Ovary (tissue), 9 donors: ENCODE measurements around the gene PDE6H. TPM values are rescaled to one million over a fixed set of nuclear protein-coding genes. Genes with fewer than 3 reads are reported as not detected.

Experiments used
- DNase-seq, 5 donors: peaks; one replicate each; pipeline ENCODE4 v3.0.0-alpha.2; 2019 to 2020
- H3K27ac ChIP-seq, 2 donors: fragments of 200-600 bp; one replicate each; pipeline versions ENCODE4 v1.5.1 to v1.8.0; 2019 to 2022
- H3K27me3 ChIP-seq: fragments of 200-600 bp; one replicate; pipeline ENCODE4 v1.8.0; 2022
- H3K36me3 ChIP-seq: fragments of 200-600 bp; sonication (generic); one replicate; pipeline ENCODE4 v1.5.1; 2019
- H3K4me1 ChIP-seq: one replicate; pipeline ENCODE4 v1.8.1; 2013; ENCODE audit warnings: mild to moderate bottlenecking, moderate library complexity; ENCODE audit not compliant: insufficient read depth
- H3K4me3 ChIP-seq: fragments of 200-600 bp; sonication (generic); one replicate; pipeline ENCODE4 v1.5.1; 2017
- H3K9me3 ChIP-seq, 2 donors: fragments of 200-600 bp in 1 of 2; sonication (generic) in 1 of 2; one replicate each; pipeline versions ENCODE4 v1.5.1 to v1.8.1; 2013 to 2019; ENCODE audit warnings: mild to moderate bottlenecking in 1 of 2, moderate library complexity in 1 of 2
- EP300 ChIP-seq: sonication (generic); formaldehyde crosslinking; IDR thresholded peaks from one replicate; pipeline ENCODE4 v1.6.1; 2017; ENCODE audit warnings: antibody characterized with exemption
- POLR2A ChIP-seq: fragments of 450-650 bp; IDR thresholded peaks from one replicate; pipeline ENCODE4 v1.6.1; 2017; ENCODE audit warnings: antibody characterized with exemption, mild to moderate bottlenecking, moderate library complexity
- WGBS, 3 donors: extraction: QIAGEN DNeasy Blood & Tissue Kit in 1 of 3; methylation state at CpG; one replicate each; pipeline versions ENCODE4 v1.1.5 to v1.1.7; 2013 to 2017; 5-methylcytosine and 5-hydroxymethylcytosine counted together
- intact Hi-C, 4 donors: fragments of 100-400 bp; cut with DNase I; formaldehyde crosslinking; loops; one replicate each; pipeline versions ENCODE4 v1.11.0 to v1.15.1; 2022 to 2023
- polyA plus RNA-seq, 2 donors: library from polyadenylated mRNA; stranded (reverse); fragments of 200-250 nt in 1 of 2; fragments of 350-450 nt in 1 of 2; fragmentation: Illumina TruSeq in 1 of 2; extraction: RNeasy Lipid Tissue Mini Kit (QIAGEN cat#74804) in 1 of 2; gene quantifications; one replicate each; pipeline ENCODE4 v1.2.3, GENCODE V29; 2013 to 2014
- total RNA-seq, 7 donors: library from RNA; depleted of rRNA in 2 of 7; stranded (reverse); fragments of >200 nt in 2 of 7; fragmentation: NEBNext Ultra II Directional in 3 of 7; extraction: Animal tissue kit (Norgen Biotek cat#: 25700) in 3 of 7; gene quantifications; one replicate each; pipeline versions ENCODE4 v1.1.0 to v1.2.4, GENCODE V29; 2016 to 2023
- TF ChIP-seq, protein P1 (sequence below), 3 donors: fragments of 450-650 bp in 2 of 3; fragments of 200-600 bp in 1 of 3; IDR thresholded peaks; one replicate each; pipeline versions ENCODE4 v1.5.1 to v1.8.0; 2016 to 2022; ENCODE audit warnings: antibody characterized with exemption in 3 of 3, mild to moderate bottlenecking in 1 of 3
- donor health status: DM: no; HTN: no; CAD: no; lungs with moderate emphysema.
- donor health status: DM: no; HTN: no; CAD: no.
- donor health status: Bipolar disorder and iron deficiency.
- donor health status: DM: yes; HTN: yes; CAD: no.
- donor health status: DM: no; HTN: no; CAD: no.
- donor health status: DM: yes; HTN: yes; CAD: no.

Gene PDE6H
- total and polyA plus RNA-seq, 9 donors = not detected

DNA sequence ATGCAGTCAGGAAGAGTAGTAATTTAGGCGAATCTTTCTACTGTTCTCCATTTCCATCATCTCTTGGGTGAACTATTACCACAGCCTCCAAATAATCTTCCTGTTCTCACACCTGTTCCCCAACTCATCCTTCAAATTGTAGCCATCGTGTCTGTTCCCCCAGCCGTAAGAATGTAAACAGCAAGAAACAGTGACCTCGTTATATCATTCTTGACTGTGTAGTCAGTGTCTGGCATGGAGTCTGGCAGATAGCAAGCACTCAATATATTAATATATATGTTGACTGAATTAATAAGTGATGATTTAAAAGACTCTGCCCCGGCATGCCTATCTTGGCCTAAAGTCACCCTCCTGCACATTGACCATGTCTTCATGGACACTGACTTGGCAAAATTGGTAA, 20.3 kb downstream of the PDE6H start:
- no peaks in the 10 kb centered on the region for H3K4me1 ChIP-seq
- no peak overlapping the region for H3K4me3 ChIP-seq
- no peaks in the 10 kb centered on the region for H3K9me3 ChIP-seq
- no peak for DNase-seq
- H3K36me3 ChIP-seq = no peaks in the 10 kb centered on the region
- intact Hi-C loops = loop anchor here in 1 of 4 donors (5.0 kb wide), 1 partner anchor 151 kb away; the partner anchor contains the start of gene ART4
- 70 to 76% (median 70%) methylated on average over 5 of the region's 5 CpGs for WGBS, 3 donors
- no peaks in the 10 kb centered on the region for H3K27me3 ChIP-seq
- no peak overlapping the region for H3K27ac ChIP-seq
- TF ChIP-seq, protein P1, sequence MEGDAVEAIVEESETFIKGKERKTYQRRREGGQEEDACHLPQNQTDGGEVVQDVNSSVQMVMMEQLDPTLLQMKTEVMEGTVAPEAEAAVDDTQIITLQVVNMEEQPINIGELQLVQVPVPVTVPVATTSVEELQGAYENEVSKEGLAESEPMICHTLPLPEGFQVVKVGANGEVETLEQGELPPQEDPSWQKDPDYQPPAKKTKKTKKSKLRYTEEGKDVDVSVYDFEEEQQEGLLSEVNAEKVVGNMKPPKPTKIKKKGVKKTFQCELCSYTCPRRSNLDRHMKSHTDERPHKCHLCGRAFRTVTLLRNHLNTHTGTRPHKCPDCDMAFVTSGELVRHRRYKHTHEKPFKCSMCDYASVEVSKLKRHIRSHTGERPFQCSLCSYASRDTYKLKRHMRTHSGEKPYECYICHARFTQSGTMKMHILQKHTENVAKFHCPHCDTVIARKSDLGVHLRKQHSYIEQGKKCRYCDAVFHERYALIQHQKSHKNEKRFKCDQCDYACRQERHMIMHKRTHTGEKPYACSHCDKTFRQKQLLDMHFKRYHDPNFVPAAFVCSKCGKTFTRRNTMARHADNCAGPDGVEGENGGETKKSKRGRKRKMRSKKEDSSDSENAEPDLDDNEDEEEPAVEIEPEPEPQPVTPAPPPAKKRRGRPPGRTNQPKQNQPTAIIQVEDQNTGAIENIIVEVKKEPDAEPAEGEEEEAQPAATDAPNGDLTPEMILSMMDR (IDR thresholded peaks at IDR 0.05) = no peak
- TF ChIP-seq POLR2A (no peak), EP300 (no peak)

DNA sequence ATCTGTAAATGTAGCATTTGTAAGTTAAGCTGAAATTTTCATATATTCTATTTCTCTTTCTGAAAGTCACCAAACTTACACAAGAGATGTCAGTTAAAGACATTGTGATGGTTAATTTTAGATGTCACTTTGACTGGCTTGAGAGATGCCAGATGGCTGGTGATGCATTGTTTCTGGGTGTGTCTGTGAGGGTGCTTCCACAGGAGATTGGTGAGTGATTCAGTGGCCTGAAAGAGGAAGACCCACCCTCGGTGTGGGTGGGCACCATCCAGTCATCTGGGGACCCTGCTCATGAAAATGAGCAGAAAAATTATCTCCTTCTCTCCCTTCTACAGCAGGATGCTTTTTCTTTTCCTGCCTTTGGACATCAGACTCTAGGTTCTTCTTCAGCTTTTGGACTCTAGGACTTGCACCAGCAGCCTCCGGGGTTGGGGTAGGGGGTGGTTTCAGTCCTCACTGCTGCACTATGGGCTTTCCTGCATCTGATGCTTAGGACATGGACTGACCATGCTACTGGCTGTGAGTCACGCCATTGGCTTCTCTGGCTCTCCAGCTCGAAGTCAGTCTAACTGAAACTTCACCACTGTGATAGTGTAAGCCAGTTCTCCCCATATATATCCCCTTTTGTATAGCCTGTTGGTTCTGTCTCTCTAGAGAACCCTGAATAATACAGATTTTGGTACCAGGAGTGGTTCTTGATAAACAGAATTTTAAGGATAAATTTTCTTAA, 20.9 kb downstream of the PDE6H start:
- WGBS, 3 donors = 73 to 83% (median 80%) methylated on average over 4 of the region's 4 CpGs
- Histone ChIP-seq H3K36me3 (no peaks in the 10 kb centered on the region), H3K4me1 (peaks cover under 1% of the 10 kb centered on the region), H3K9me3 (no peaks in the 10 kb centered on the region), H3K27ac (no peak overlapping the region), H3K4me3 (no peak overlapping the region), H3K27me3 (no peaks in the 10 kb centered on the region)
- TF ChIP-seq POLR2A (no peak), EP300 (no peak)
- TF ChIP-seq, protein P1 (IDR thresholded peaks at IDR 0.05) = no peak
- no peak for DNase-seq
- intact Hi-C loops = loop anchor here in 2 of 4 donors (2.0 to 5.0 kb wide), 2 partner anchors 147 to 151 kb away; partner anchors contain the start of gene ART4 (in 1 of the 2)

DNA sequence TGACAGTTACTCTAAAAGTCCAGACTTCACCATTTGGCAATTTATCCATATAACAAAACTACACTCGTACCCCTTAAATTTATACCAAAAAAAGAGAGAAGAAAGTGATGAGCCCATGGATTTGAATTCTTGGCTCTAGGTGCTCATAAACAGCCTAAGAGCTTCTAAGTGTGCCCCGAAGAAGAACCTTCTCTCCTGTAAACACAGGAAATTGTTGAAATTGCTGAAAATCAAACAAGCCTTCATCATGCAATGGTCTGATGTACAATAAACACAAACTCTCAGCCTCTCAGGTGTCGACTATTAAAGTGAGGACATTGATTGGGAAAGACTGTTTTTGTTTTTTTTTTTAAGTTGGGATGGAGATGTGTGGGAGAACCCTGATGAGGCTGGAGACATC, 21.8 kb downstream of the PDE6H start:
- H3K4me3 ChIP-seq = no peak overlapping the region
- H3K27ac ChIP-seq = no peak overlapping the region
- intact Hi-C loops = loop anchor here (2.0 to 5.0 kb wide), 4 partner anchors 147 to 228 kb away; partner anchors contain the start of genes ART4 (in 1 of the 4) and RERG (in 1 of the 4)

DNA sequence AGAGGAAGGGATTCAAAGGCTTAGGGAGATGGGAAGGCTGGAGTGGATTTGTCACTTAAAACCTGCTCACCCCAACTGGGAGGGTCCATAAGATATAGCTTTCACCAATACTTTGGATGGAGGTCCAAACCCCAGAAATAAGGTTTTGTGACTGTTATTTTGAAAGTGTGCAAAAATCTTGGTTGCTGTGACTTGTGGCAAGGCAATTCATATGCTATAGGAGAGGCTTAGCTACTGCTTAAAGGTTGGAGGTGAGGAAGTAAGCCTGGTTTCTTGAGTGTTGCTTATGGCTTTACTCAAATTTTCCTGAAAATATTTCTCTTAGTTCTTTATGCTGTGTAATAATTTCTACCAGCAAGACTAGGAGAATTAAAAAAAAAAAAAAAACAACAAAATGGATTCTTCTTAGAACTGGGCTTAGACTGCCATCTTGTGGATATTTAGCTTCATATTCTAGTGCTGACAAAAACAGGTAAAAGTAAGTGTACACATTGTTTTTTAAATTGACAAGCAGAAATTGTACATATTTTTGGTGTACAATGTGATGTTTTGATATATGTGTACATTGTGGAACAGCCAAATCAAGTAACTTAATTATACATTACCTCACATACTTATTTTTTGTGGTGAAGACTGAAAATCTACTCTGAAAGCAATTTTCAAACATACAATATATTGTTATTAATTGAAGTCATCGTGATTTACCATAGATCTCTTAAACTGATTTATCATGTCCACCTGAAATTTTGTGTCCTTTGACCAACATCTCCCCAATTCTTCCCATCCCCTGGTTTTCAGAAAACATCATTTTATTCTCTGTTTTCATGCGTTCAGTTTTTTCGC, 23.0 kb downstream of the PDE6H start:
- Histone ChIP-seq H3K36me3 (no peaks in the 10 kb centered on the region), H3K4me3 (no peak overlapping the region), H3K4me1 (peaks cover 1% of the 10 kb centered on the region), H3K9me3 (no peaks in the 10 kb centered on the region), H3K27me3 (no peaks in the 10 kb centered on the region), H3K27ac (no peak overlapping the region)
- no peak for TF ChIP-seq POLR2A
- TF ChIP-seq, protein P1 (IDR thresholded peaks at IDR 0.05) = peak in 1 of 3 donors; percentile 36
- DNase-seq = no peak
- intact Hi-C loops = loop anchor here in 3 of 4 donors (2.0 to 5.0 kb wide), 3 partner anchors 149 to 226 kb away; partner anchors contain the start of gene RERG (in 1 of the 3)
- 84 to 91% (median 84%) methylated on average over 3 of the region's 3 CpGs for WGBS, 3 donors

More for the DNA sequence above, 21.8 kb downstream of the PDE6H start:
- no peaks in the 10 kb centered on the region for H3K27me3 ChIP-seq
- no peak for TF ChIP-seq EP300
- no peak for TF ChIP-seq POLR2A
- DNase-seq = no peak
- H3K36me3 ChIP-seq = no peaks in the 10 kb centered on the region
- no peaks in the 10 kb centered on the region for H3K9me3 ChIP-seq
- 40 to 50% (median 49%) methylated on average over 3 of the region's 3 CpGs for WGBS, 3 donors
- H3K4me1 ChIP-seq = peaks cover 1% of the 10 kb centered on the region
